Neuron (in vitro differentiated cells): ENCODE results near the gene HACD4.

ENCODE experiments used
- H2AFZ ChIP-seq: one replicate; pipeline ENCODE4 v1.6.1; 2013; ENCODE audit warnings: low read depth, mild to moderate bottlenecking, inconsistent platforms, low read length, moderate library complexity
- H3K27me3 ChIP-seq: one replicate; pipeline ENCODE4 v1.6.1; 2013; ENCODE audit warnings: low read length; ENCODE audit not compliant: insufficient read depth
- H3K36me3 ChIP-seq: one replicate; pipeline ENCODE4 v1.6.1; 2013; ENCODE audit warnings: low read length; ENCODE audit not compliant: insufficient read depth
- H3K4me1 ChIP-seq: one replicate; pipeline ENCODE4 v1.6.1; 2013; ENCODE audit warnings: low read length; ENCODE audit not compliant: insufficient read depth
- H3K4me3 ChIP-seq: 2 replicates; pipeline ENCODE4 v1.5.1; 2013; ENCODE audit warnings: mild to moderate bottlenecking, low read length, moderate library complexity
- H3K9me3 ChIP-seq: one replicate; pipeline ENCODE4 v1.6.1; 2013; ENCODE audit warnings: low read length

HACD4 gene

DNA sequence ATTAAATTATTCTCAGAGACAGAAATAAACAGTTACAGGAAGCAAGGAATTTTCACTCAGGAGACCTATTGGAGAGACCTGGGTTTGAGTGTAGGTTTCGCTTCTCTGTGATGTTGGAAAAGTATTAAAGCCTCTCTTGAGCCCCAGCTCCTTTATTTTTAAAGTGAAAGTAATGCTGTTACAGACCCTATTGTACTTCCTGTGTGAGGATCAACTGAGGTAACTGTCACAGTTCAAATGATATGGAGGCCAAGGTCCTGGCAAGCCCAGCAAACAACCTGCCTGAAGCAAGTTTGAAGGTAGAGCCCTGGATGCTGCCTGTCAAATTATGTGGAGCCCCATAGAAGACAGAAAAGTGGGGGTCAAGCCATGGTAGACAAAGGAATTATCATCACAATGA lies 7.9 kb upstream of the HACD4 start:
- Histone ChIP-seq H2AFZ (no peak overlapping the region), H3K27me3 (no peaks in the 10 kb centered on the region), H3K4me3 (no peak overlapping the region), H3K4me1 (peaks cover 7% of the 10 kb centered on the region), H3K36me3 (no peaks in the 10 kb centered on the region), H3K9me3 (no peaks in the 10 kb centered on the region)

DNA sequence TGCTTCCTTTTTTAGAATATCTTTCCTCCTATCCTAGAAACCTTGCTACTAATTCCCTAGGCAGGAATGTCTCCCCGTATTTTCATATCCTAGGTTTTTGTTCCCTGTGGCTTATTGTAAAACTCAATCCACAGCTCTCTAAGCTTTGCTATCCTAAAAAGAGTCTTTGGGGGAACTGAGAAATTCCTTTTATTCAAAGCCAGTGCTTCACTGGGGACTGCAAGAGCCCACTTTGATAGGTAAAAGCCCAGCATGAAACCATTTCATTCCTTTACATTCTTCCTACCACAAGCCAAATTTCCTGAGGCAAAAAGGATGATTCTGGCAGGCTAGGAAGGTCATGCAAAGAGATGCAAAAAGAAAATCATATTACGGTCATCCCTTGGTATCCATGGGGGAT lies 5.8 kb upstream of the HACD4 start:
- Histone ChIP-seq H3K9me3 (peaks cover 1% of the 10 kb centered on the region), H2AFZ (no peak overlapping the region), H3K4me1 (peaks cover 7% of the 10 kb centered on the region), H3K4me3 (no peak overlapping the region), H3K27me3 (no peaks in the 10 kb centered on the region), H3K36me3 (no peaks in the 10 kb centered on the region)

DNA sequence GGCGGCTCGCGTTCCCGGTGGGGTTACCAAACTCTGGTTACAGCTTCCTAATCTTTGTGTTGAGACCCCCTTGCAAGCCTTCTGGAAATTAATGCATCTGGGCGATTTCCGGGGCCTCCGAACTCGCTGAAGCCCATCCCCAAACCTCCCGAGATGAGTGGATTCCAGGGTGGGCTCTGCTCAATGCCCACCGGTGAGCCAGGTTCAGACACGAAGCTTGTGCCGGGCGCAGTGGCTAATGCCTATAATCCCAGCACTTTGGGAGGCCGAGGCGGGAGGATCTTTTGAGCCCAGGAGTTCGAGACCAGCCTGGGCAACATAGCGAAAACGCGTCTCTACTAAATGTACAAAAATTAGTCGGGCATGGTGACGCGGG lies 356 bp upstream of the HACD4 start:
- no peaks in the 10 kb centered on the region for H3K36me3 ChIP-seq
- H3K4me3 ChIP-seq = no peak overlapping the region
- peaks cover 8% of the 10 kb centered on the region for H3K4me1 ChIP-seq
- H3K9me3 ChIP-seq = peaks cover 2% of the 10 kb centered on the region
- no peaks in the 10 kb centered on the region for H3K27me3 ChIP-seq
- H2AFZ ChIP-seq = no peak overlapping the region

DNA sequence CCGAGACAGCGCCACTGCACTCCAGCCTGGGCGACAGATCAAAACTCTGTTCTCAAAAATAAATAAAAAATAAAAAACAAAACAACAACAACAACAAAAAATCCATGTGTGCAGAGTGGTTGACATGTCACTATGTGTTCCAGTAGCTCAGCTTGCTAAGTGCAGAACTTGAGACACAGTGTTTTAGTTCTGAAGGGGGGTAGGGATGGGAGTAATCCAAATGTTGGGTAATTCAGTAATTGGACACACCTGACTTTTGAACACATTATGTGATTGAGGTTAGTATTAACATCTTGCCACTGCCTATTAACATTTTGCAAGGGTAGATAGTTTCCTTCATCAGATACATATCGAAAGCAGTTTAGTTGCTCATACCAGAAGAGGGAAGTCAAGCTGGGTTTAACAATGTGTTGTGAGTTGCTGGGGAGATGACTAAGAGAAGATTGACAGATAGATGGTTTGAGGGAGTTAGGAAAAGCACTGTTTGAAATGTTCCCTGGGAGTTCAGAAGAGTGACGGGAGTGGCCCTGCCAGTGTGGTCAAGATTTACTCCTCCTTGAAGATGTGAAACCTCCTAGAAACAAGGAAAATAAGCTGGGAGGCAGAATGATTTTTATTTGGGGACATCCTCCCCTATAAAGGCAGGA lies 928 bp downstream of the HACD4 start:
- Histone ChIP-seq H3K4me1 (peaks cover 8% of the 10 kb centered on the region), H3K36me3 (no peaks in the 10 kb centered on the region), H3K4me3 (no peak overlapping the region), H3K9me3 (peaks cover 2% of the 10 kb centered on the region), H3K27me3 (no peaks in the 10 kb centered on the region), H2AFZ (no peak overlapping the region)

DNA sequence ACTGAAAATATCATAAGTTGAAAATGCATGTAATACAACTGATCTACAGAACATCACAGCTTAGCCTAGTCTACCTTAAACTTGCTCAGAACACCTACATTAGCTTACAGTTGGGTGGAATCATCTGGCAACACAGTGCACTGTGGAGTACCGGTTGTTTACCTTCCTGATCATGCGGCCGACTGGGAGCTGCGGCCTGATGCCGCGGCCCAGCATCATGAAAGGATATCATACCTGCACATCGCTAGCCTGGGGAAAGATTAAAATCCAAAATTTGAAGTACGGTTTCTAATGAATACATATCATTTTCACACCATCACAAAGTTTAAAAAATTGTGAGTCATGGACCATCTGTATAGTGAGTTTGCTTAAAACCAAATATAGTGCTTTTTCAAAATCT lies 1.8 kb downstream of the HACD4 start:
- Histone ChIP-seq H3K27me3 (no peaks in the 10 kb centered on the region), H3K36me3 (no peaks in the 10 kb centered on the region), H3K9me3 (peaks cover 2% of the 10 kb centered on the region), H3K4me1 (peaks cover 8% of the 10 kb centered on the region), H3K4me3 (no peak overlapping the region), H2AFZ (no peak overlapping the region)

DNA sequence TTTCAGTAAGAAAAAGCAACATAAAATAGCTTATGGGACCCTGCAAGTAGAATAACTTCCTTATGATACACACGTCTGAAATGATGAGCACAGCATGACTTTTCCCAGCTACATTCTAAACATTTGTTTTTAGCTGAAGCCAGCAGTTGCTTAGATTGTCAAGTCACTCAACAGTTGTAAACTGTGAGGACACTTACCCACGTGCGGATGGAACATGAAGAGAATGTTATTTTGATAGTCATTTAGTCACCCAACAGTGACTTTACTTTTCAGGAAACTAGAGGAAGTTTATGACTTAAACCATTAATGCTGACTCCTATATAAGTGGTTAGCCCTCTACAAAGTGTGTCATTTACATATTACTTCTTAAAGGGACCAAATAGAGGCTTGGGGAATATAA lies 3.0 kb downstream of the HACD4 start:
- peaks cover 8% of the 10 kb centered on the region for H3K4me1 ChIP-seq
- H3K9me3 ChIP-seq = peaks cover 2% of the 10 kb centered on the region
- H2AFZ ChIP-seq = no peak overlapping the region
- no peak overlapping the region for H3K4me3 ChIP-seq
- H3K36me3 ChIP-seq = no peaks in the 10 kb centered on the region
- no peaks in the 10 kb centered on the region for H3K27me3 ChIP-seq

DNA sequence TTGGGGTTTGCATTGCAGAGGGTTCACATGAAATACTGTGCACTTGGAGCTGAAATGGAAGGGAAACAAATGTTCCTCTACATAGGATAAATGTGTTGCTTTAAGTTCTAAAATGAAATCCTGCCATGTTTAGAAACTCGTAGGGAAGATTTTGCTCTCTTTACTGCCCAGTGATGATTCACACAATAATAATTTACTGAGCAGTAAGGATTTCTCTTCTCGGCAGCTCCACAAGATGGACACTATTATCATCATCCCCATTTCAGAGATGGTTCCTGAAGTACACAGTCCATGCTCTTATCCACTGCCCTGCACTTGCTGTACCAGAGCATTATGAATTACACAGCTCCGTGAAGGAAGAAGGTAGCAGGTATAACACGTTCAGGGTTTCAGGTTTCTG lies 4.1 kb downstream of the HACD4 start:
- H2AFZ ChIP-seq = no peak overlapping the region
- H3K4me3 ChIP-seq = no peak overlapping the region
- peaks cover 8% of the 10 kb centered on the region for H3K4me1 ChIP-seq
- H3K27me3 ChIP-seq = no peaks in the 10 kb centered on the region
- peaks cover under 1% of the 10 kb centered on the region for H3K9me3 ChIP-seq
- H3K36me3 ChIP-seq = no peaks in the 10 kb centered on the region

DNA sequence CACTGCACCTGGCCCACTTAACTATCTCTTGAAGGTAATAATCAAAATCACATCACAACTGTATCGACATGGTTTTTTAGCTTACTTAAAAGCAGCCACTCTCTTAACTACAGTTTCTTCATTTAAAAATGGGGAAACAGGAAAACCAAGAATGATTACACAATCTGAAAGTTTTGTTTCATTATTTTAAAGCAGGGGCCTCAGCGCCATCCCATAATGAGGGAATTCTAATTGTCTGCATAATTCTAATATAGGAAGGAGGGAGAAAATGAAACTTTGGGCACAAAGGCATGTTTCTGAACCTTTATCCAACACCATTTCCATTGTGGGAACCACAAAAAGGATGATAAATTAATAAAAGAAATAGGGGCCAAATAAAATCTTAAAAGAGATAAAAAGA lies 7.6 kb downstream of the HACD4 start:
- no peak overlapping the region for H2AFZ ChIP-seq
- H3K36me3 ChIP-seq = no peaks in the 10 kb centered on the region
- no peak overlapping the region for H3K4me3 ChIP-seq
- H3K27me3 ChIP-seq = no peaks in the 10 kb centered on the region
- H3K9me3 ChIP-seq = no peaks in the 10 kb centered on the region
- H3K4me1 ChIP-seq = no peaks in the 10 kb centered on the region

DNA sequence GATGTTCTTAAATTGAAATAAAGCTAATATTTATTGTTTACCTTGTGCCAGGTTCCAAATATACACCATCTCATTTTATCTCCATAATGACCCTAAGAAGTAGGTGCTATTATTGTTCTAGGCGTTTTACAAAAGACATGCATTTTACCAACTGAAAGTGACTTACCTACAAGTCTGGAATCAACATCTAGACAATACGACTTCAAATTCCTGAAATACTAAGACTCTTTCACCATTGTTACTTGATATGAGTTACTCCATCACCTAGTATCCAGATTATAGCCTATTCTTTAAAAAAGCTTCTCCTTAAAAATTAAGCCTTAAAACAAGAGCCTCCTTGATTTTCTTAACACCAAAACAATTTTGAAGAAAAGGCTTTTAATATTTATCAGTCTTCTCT lies 13.3 kb downstream of the HACD4 start:
- H3K4me3 ChIP-seq = no peak overlapping the region
- H3K4me1 ChIP-seq = no peaks in the 10 kb centered on the region
- H3K27me3 ChIP-seq = no peaks in the 10 kb centered on the region
- H2AFZ ChIP-seq = no peak overlapping the region
- no peaks in the 10 kb centered on the region for H3K36me3 ChIP-seq
- H3K9me3 ChIP-seq = no peaks in the 10 kb centered on the region

DNA sequence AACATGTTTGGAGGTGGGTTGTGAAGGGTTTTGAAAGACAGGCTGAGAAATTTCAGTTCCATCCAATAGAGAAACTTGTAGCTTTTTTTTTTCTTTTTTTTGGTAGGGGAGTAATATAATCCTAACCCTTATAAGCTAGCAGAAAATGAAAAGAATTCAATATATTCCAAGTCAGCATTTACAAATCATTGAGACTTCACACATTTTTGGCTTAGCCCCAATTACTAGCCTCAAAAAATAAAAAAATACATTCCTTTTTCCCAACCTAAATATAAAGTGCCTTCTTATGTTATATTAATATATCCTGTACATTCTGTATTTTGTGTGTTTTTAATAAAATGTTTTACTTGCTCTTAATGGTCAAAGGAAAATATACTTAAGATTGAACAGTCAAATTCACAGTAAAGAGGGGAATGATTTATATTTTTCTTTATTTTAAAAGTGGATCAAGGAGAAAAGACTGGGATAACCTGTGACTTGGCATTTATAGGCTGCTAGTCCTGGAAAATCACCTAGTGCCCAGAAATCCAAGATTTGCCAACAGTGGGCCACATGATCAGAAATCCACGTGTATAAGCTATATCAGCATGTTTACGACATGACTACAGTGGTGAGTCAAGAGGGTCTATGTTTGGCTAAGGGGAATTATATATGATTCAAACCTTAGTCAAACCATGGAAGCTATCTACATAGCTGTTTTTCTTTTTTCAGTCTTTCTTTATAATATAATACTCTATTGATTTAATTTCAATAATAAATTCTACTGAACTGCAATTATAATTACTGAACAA lies 14.5 kb downstream of the HACD4 start:
- no peak overlapping the region for H3K4me3 ChIP-seq
- no peaks in the 10 kb centered on the region for H3K36me3 ChIP-seq

DNA sequence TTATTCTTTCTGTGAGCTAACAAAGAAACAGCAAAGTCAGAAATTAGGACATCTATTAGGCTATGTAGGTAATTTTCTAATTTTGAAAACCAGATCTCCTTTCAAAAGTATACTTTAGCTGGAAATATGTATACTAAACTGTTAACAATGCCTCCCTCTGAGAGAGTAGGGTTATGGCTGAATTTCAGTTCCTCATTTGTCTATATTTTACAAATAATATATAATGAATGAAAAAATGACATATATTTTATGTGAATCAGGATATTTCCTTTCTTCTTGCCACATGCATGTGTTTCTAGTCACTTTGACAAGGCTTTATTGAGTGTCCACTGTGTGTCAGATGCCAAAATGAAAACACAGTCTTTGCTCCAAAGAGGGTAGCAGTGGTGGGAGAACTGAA lies 15.4 kb downstream of the HACD4 start:
- no peaks in the 10 kb centered on the region for H3K27me3 ChIP-seq
- H3K4me1 ChIP-seq = no peaks in the 10 kb centered on the region
- no peak overlapping the region for H2AFZ ChIP-seq
- H3K9me3 ChIP-seq = no peaks in the 10 kb centered on the region
- H3K36me3 ChIP-seq = no peaks in the 10 kb centered on the region
- H3K4me3 ChIP-seq = no peak overlapping the region

More for the DNA sequence above, 14.5 kb downstream of the HACD4 start:
- Histone ChIP-seq H3K27me3 (no peaks in the 10 kb centered on the region), H3K4me1 (no peaks in the 10 kb centered on the region), H2AFZ (no peak overlapping the region), H3K9me3 (no peaks in the 10 kb centered on the region)

DNA sequence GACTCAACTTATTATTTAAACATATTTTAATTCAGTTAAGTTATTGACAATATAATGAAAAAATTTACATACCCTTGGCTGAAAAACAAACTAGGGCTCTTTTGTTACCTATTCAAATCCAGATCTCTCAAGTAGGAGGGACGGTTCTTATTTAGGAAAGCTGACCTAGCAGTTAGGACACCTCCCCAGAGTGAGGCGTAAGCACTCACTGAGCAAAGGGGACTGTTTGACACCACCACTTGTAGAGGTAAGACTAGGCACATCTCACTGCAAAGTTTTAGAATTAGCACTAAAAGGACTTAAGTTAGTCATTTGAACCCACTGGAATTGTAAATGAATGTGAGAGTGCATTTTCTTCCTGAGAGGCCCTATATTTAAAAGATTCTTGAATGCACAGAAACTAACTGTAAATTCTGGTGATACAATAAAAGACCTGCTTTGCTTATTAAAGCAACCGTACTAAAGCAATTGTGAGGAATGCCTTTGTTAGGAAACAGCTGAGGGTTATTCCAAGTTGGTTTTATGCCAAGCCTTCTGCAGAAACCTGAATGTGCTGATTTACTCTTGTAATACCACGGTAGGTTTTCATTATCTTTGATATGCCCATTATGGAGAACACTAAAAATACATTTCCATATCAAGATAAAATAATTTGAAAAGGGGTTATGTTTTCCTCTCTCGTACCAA lies 16.2 kb downstream of the HACD4 start:
- Histone ChIP-seq H3K36me3 (peaks cover 2% of the 10 kb centered on the region), H3K4me1 (no peaks in the 10 kb centered on the region), H3K4me3 (no peak overlapping the region), H3K27me3 (no peaks in the 10 kb centered on the region), H3K9me3 (no peaks in the 10 kb centered on the region), H2AFZ (no peak overlapping the region)

DNA sequence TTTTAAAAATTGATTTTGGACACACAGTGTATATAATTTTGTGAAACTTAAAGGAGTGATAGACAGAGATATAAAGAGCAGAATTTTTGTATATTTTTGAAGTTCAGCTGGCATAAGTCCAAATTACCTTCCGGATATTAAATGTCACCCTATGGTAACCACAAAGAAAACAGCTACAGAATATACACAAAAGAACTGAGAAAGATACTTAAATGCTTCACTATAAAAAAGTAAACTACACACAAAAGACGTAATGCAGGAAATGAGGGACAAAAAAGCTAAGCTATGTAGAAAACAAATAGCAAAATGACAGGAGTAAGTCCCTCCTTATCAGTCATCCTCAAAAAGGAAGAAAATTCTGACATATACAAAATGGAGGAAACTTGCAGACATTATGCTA lies 29.4 kb downstream of the HACD4 start:
- Histone ChIP-seq H3K27me3 (no peaks in the 10 kb centered on the region), H3K36me3 (peaks cover 12% of the 10 kb centered on the region), H2AFZ (no peak overlapping the region), H3K4me1 (no peaks in the 10 kb centered on the region), H3K4me3 (no peak overlapping the region), H3K9me3 (peaks cover 9% of the 10 kb centered on the region)
